Gastroesophageal sphincter (tissue), 4 donors: Measurements from ENCODE around the gene ZFHX3. TPM values are rescaled to one million over a fixed set of nuclear protein-coding genes. Genes with fewer than 3 reads are reported as not detected.
A peak's percentile ranks its signal among the peaks of the same experiment; 100 is the strongest.

Experiments
- ATAC-seq: fragments of 150-250 bp; one replicate; pipeline ENCODE4 v1.9.1; 2016; ENCODE audit warnings: mild to moderate bottlenecking, moderate library complexity
- H3K27ac ChIP-seq, 4 donors: fragments of 200-600 bp; sonication (generic) in 3 of 4; 1 replicate in 3 of 4; 2 replicates in 1 of 4; pipeline ENCODE4 v1.5.1; 2016 to 2019
- H3K27me3 ChIP-seq: fragments of 200-600 bp; sonication (generic); one replicate; pipeline ENCODE4 v1.5.1; 2019
- H3K36me3 ChIP-seq, 2 donors: fragments of 200-600 bp; sonication (generic); one replicate each; pipeline ENCODE4 v1.5.1; 2019; ENCODE audit warnings: control low read depth in 1 of 2
- H3K4me1 ChIP-seq, 3 donors: fragments of 200-600 bp; sonication (generic); 1 replicate in 2 of 3; 2 replicates in 1 of 3; pipeline ENCODE4 v1.5.1; 2016 to 2019; ENCODE audit warnings: control low read depth in 2 of 3
- H3K4me3 ChIP-seq, 2 donors: fragments of 200-600 bp; sonication (generic); one replicate each; pipeline ENCODE4 v1.5.1; 2019; ENCODE audit warnings: mild to moderate bottlenecking in 1 of 2, moderate library complexity in 1 of 2
- H3K9me3 ChIP-seq, 3 donors: fragments of 200-600 bp; sonication (generic); one replicate each; pipeline ENCODE4 v1.5.1; 2017 to 2019; ENCODE audit warnings: control low read depth in 2 of 3
- EP300 ChIP-seq: sonication (generic); formaldehyde crosslinking; IDR thresholded peaks from one replicate; pipeline ENCODE4 v1.6.1; 2017; ENCODE audit warnings: antibody characterized with exemption, mild to moderate bottlenecking
- POLR2A ChIP-seq, 2 donors: fragments of 450-650 bp; IDR thresholded peaks; one replicate each; pipeline ENCODE4 v1.6.1; 2017; ENCODE audit warnings: antibody characterized with exemption in 2 of 2, mild to moderate bottlenecking in 2 of 2, moderate library complexity in 1 of 2
- POLR2AphosphoS5 ChIP-seq: sonication (generic); formaldehyde crosslinking; IDR thresholded peaks from one replicate; pipeline ENCODE4 v1.6.1; 2017; ENCODE audit warnings: antibody characterized with exemption
- WGBS, 2 donors: methylation state at CpG; one replicate each; pipeline ENCODE4 v1.1.5; 2018; ENCODE audit warnings: low coverage in 1 of 2; 5-methylcytosine and 5-hydroxymethylcytosine counted together
- total RNA-seq, 4 donors: library from RNA; depleted of rRNA; stranded (reverse); fragments of >200 nt; gene quantifications; one replicate each; pipeline ENCODE4 v1.1.0, GENCODE V29; 2016
- TF ChIP-seq, protein P1 (sequence below), 4 experiments: fragments of 200-600 bp in 2 of 4; fragments of 450-650 bp in 2 of 4; sonication (generic) in 1 of 4; IDR thresholded peaks; one replicate each; pipeline ENCODE4 v1.5.1; 2017 to 2019; ENCODE audit warnings: antibody characterized with exemption in 4 of 4, mild to moderate bottlenecking in 2 of 4, moderate library complexity in 2 of 4

ZFHX3 gene
- total RNA-seq, 4 donors from 2014 or later: 24.0 to 47.1 (median 29.5) TPM

DNA sequence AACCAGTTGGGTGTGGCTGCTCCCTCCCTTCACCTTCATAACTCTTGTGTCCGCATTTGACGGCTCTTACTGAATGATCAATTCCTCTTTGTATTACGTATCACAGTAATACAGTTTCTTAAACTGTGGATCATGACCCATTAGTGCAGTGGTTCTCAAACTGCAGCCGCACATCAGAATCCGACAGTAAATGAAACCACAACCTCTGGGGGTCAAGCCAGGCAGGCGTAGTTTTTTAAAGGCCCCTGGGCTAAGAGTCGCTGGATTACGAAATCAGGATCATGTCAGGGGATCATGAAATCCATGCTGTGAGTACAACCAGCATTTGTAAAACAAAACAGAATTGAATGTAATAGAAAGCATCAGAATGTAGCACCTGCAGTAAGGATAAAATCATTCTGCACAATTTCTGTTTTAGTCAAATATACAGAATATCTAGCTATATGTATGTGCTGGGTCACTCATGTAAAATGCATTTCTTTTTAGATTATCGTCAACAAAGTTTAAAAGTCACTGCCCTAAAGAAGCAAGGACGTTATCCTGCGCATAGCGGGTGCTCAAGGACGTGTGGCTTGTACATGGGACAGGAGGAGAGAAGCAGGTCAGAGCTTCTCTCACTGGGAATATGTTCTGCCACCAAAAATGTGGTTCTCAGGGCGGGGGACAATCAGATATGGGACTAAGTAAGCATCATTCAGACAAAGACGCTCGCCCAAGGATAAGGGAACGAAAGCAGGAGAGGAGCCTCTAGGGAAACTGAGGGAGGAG is 113.1 kb downstream of the ZFHX3 start:
- no peak for TF ChIP-seq EP300
- TF ChIP-seq, protein P1, sequence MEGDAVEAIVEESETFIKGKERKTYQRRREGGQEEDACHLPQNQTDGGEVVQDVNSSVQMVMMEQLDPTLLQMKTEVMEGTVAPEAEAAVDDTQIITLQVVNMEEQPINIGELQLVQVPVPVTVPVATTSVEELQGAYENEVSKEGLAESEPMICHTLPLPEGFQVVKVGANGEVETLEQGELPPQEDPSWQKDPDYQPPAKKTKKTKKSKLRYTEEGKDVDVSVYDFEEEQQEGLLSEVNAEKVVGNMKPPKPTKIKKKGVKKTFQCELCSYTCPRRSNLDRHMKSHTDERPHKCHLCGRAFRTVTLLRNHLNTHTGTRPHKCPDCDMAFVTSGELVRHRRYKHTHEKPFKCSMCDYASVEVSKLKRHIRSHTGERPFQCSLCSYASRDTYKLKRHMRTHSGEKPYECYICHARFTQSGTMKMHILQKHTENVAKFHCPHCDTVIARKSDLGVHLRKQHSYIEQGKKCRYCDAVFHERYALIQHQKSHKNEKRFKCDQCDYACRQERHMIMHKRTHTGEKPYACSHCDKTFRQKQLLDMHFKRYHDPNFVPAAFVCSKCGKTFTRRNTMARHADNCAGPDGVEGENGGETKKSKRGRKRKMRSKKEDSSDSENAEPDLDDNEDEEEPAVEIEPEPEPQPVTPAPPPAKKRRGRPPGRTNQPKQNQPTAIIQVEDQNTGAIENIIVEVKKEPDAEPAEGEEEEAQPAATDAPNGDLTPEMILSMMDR (IDR thresholded peaks at IDR 0.05): no peak
- TF ChIP-seq POLR2AphosphoS5: no peak
- TF ChIP-seq POLR2A (IDR thresholded peaks at IDR 0.05): no peak
- no peak for ATAC-seq
- H3K36me3 ChIP-seq: no peaks in the 10 kb centered on the region
- H3K4me1 ChIP-seq: peaks cover 0 to 79% (median 24%) of the 10 kb centered on the region in 3 donors
- H3K9me3 ChIP-seq: no peaks in the 10 kb centered on the region
- H3K4me3 ChIP-seq: no peak overlapping the region
- peak overlapping the region in 2 of 4 donors; percentile 17 to 66 for H3K27ac ChIP-seq
- H3K27me3 ChIP-seq: no peaks in the 10 kb centered on the region
- 87 to 96% methylated on average over 12 to 14 of the region's 17 CpGs for WGBS, 2 donors

DNA sequence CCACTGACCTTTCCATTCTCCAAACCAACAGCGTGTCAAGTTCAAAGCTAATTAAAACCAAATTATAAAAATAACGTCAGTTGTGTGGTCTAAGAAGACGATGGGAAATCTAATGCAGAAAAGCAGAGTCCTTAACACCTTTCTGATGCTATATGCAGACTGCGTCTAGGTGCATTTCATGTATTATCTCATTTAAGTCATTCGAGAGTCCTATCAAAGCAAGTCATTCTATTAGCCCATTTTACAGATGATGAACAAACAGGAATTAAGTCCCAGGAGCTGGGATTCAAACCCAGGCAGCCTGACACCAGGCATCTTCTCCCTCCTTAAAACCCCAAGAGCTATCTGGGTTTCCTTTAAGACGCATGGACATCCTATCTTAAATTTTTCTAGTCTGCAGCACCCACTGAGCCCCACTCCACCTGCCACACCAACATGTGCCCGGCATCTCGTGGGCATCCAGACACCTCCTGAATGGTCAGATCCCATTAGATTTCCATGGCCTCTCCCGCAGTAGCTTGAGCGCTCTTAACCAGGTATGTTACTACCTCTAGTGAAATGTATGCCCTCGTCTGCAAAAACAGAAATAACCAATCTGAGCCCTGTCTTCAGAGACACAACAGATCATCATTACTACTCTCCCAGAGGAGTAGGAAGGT is 115.1 kb downstream of the ZFHX3 start:
- H3K27ac ChIP-seq: peak overlapping the region in 3 of 4 donors; percentile 14 to 66 (median 59)
- H3K4me1 ChIP-seq: peaks cover 0 to 60% (median 8%) of the 10 kb centered on the region in 3 donors
- no peaks in the 10 kb centered on the region for H3K27me3 ChIP-seq
- no peak for ATAC-seq
- H3K4me3 ChIP-seq: no peak overlapping the region
- no peaks in the 10 kb centered on the region for H3K9me3 ChIP-seq
- 84 to 86% methylated on average over 6 to 11 of the region's 11 CpGs for WGBS, 2 donors
- no peaks in the 10 kb centered on the region for H3K36me3 ChIP-seq
- TF ChIP-seq EP300: no peak
- no peak for TF ChIP-seq POLR2AphosphoS5
- TF ChIP-seq, protein P1 (IDR thresholded peaks at IDR 0.05): no peak
- no peak for TF ChIP-seq POLR2A (IDR thresholded peaks at IDR 0.05)

DNA sequence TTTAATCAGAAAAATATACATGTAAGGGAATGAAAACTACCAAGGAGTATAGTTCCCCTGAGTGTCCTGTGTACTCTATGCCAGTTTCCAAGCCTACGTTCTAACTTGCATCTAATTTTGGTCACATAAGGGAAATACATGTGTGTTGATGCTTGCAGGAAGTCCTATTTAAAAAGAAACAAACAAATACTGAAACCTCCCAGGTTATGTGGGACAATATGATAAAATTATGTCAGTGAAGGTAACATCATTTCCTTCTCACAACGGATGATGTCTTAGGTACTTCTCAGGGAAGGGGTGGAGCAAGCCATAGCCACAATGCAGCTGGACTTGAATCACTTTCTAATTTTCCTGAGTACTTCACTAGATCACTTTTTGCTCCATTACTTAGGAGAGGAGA is 115.9 kb downstream of the ZFHX3 start:
- H3K4me3 ChIP-seq: no peak overlapping the region
- peaks cover 0 to 60% (median 8%) of the 10 kb centered on the region in 3 donors for H3K4me1 ChIP-seq
- H3K36me3 ChIP-seq: no peaks in the 10 kb centered on the region
- H3K27ac ChIP-seq: peak overlapping the region in 3 of 4 donors; percentile 47 to 66 (median 59)
- H3K9me3 ChIP-seq: no peaks in the 10 kb centered on the region
- ATAC-seq: peak; percentile 5
- TF ChIP-seq POLR2A (IDR thresholded peaks at IDR 0.05) (no peak), POLR2AphosphoS5 (no peak), EP300 (no peak)
- TF ChIP-seq, protein P1 (IDR thresholded peaks at IDR 0.05): no peak
- H3K27me3 ChIP-seq: no peaks in the 10 kb centered on the region
- WGBS, 2 donors: 16 to 41% methylated on average over 2 of the region's 2 CpGs

DNA sequence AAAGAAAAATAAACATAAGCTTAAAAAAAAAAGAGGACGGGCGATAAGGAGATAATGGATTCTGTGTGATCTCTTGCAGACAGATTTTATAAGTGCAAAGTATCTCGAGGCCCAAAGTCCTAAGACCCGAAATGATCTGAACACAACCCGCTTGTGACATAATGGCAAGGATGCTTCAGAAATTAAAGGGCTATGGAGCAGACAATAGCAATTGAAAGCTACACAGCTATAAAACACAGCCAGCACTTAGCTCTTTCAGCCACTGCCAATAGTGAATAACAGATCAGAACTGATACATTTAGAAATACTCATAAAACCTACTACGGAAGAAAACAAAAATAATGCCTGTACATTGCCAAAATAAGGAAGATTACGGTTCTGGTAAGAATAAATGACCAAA is 117.5 kb downstream of the ZFHX3 start:
- 87 to 95% methylated on average over 6 to 7 of the region's 7 CpGs for WGBS, 2 donors
- no peaks in the 10 kb centered on the region for H3K9me3 ChIP-seq
- H3K27ac ChIP-seq: peak overlapping the region in 2 of 4 donors; percentile 21 to 66
- H3K36me3 ChIP-seq: no peaks in the 10 kb centered on the region
- TF ChIP-seq EP300: no peak
- TF ChIP-seq POLR2AphosphoS5: no peak
- TF ChIP-seq, protein P1 (IDR thresholded peaks at IDR 0.05): no peak
- TF ChIP-seq POLR2A (IDR thresholded peaks at IDR 0.05): no peak
- no peaks in the 10 kb centered on the region for H3K27me3 ChIP-seq
- H3K4me3 ChIP-seq: no peak overlapping the region
- ATAC-seq: no peak
- peaks cover 0 to 54% (median 8%) of the 10 kb centered on the region in 3 donors for H3K4me1 ChIP-seq
